NCI-H1930 (cell line): Measurements from ENCODE around the gene A2M.

Experiments used
- DNase-seq, 2 experiments: peaks; one replicate each; lab custom pipeline; 2025; lab: John Stamatoyannopoulos, UW

The A2M gene

GRCh38 chr12:9072481-9073038 is 43.2 kb downstream of the A2M start:
- DNase-seq, result no peak

- no peak for DNase-seq
Measured at GRCh38 chr12:9071969-9072368, 43.8 kb downstream of the A2M start.

GRCh38 chr12:9071518-9071917 is 44.2 kb downstream of the A2M start:
- DNase-seq, result no peak

- DNase-seq, result no peak
Measured at GRCh38 chr12:9070351-9070750, 45.4 kb downstream of the A2M start.

GRCh38 chr12:9068600-9068999 is 47.1 kb downstream of the A2M start:
- DNase-seq, result no peak

GRCh38 chr12:9068086-9068485 is 47.6 kb downstream of the A2M start:
- DNase-seq, result no peak

GRCh38 chr12:9066755-9067423 is 48.8 kb downstream of the A2M start:
- DNase-seq, result no peak

- DNase-seq, result no peak
Measured at GRCh38 chr12:9066183-9066623, 49.5 kb downstream of the A2M start.

- no peak for DNase-seq
Measured at GRCh38 chr12:9065607-9065856, 50.2 kb downstream of the A2M start.

GRCh38 chr12:9064815-9065606 is 50.7 kb downstream of the A2M start:
- DNase-seq, result peak in 1 of 2 experiments; percentile 9

GRCh38 chr12:9064201-9064814 is 51.4 kb downstream of the A2M start:
- peak; percentile 48 to 55 for DNase-seq

- no peak for DNase-seq
Measured at GRCh38 chr12:9052610-9053009, 63.1 kb downstream of the A2M start.

GRCh38 chr12:9051158-9051550 is 64.6 kb downstream of the A2M start:
- no peak for DNase-seq

GRCh38 chr12:9050521-9051157 is 65.1 kb downstream of the A2M start:
- no peak for DNase-seq

- peak in 1 of 2 experiments; percentile 12 for DNase-seq
Measured at GRCh38 chr12:9049520-9050133, 66.1 kb downstream of the A2M start.

GRCh38 chr12:9048930-9049329 is 66.8 kb downstream of the A2M start:
- no peak for DNase-seq

GRCh38 chr12:9047105-9047504 is 68.6 kb downstream of the A2M start:
- no peak for DNase-seq

GRCh38 chr12:9043766-9044165 is 72.0 kb downstream of the A2M start:
- no peak for DNase-seq

GRCh38 chr12:9041321-9041720 is 74.4 kb downstream of the A2M start:
- DNase-seq, result no peak

- no peak for DNase-seq
Measured at GRCh38 chr12:9040484-9041186, 75.1 kb downstream of the A2M start.

- DNase-seq, result peak; percentile 18 to 46
Measured at GRCh38 chr12:9039397-9039977, 76.2 kb downstream of the A2M start.
